Measurements from ENCODE around the gene EHMT1. TPM values are rescaled to one million over a fixed set of nuclear protein-coding genes. Genes with fewer than 3 reads are reported as not detected.

The EHMT1 gene
- total and polyA plus RNA-seq, 2 experiments from 2014 or later, result 162 to 177 TPM

DNA sequence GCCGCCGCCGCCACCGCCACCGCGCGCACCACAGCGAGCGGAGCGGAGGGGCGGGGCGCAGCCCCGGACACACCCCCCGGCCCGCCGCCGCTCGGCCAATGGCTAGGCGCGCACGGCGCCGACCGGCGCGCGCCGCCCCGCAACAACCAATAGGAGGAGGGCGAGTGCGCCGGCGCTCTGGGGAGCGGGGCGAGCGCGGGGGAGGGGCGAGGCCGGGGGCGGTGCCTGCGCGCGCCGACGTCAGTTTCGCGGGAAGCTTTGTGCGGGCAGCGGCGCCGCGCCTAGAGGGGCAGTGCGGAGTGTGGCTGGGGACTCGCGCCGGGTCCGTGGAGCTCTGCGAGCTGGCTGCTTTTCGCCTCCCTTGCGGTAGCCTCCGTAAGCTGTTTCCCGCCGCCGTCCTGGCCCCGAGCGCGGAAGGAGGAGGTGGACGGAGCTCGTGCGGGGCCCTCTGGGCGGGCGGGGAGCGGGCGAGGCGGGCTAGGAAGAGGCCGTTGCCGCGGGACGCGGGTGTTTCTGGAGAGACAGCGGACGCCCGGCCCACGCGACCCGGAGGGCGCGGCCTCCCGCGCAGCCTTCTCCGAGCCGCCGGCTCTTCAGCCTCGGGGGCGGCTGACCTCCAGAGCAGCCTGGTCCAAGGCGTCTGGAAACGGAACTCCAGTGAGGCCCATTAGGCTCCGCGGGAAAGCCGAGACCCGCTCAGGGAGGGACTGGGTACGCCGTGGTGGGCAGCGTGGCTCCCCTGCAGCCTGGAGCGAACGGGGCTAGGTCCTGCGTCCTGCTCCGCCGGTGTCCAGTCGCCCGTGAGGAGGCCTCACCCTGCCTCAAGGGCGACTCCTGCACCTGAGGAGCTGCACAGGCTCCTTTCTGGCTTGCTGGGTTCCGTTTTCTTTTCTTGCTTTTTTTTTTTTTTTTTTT lies 28.1 kb upstream of the EHMT1 start, which contains the start of gene ZMYND19:
ZMYND19 (minus strand) TSS at position 44 of the 915 bp plus-strand sequence. CDS start 249 bp downstream, outside the sequence.
- DNase-seq (ENCODE audit: low spot score) (peak; percentile 93), ATAC-seq (peak; percentile 85)
- Histone ChIP-seq H3K9me2 (ENCODE audit: insufficient read depth) (no peaks in the 10 kb centered on the region), H3F3A (replicated peaks; ENCODE audit: low read depth) (0 out of 2 replicates have a peak, but pooled peaks cover 7% of the 10 kb centered on the region), H4K20me1 (replicated peaks; ENCODE audit: insufficient read depth) (peaks cover 14% of the 10 kb centered on the region; the same call in 1 of the 2 replicates), H3K4me2 (peak within 1 kb of the TSS; percentile 91), H3K27me3 (ENCODE audit: insufficient read depth) (no peaks in the 10 kb centered on the region), H3K27ac (ENCODE audit: low read depth) (no peak within 1 kb of the TSS), H3K4me1 (ENCODE audit: insufficient read depth) (peaks cover 9% of the 10 kb centered on the region), H3K36me3 (ENCODE audit: insufficient read depth) (peaks cover 11% of the 10 kb centered on the region), H3K79me2 (replicated peaks; ENCODE audit: insufficient read depth) (peaks cover 17% of the 10 kb centered on the region), H3K4me3 (peak within 1 kb of the TSS; percentile 79), H2AFZ (peak within 1 kb of the TSS; percentile 94)
- H3K27ac Mint-ChIP-seq, result peak within 1 kb of the TSS; percentile 93
- H3K4me1 Mint-ChIP-seq, result peaks cover 5% of the 10 kb centered on the region; the same call in 2 of the 3 replicates
- H3K9me3 Mint-ChIP-seq, result peaks cover 2% of the 10 kb centered on the region; the same call in 1 of the 3 replicates
- peaks cover 33% of the 10 kb centered on the region for H3K36me3 Mint-ChIP-seq (ENCODE audit: low read depth)
- H3K27me3 Mint-ChIP-seq (ENCODE audit: insufficient read depth, low read depth, poor library complexity), result peaks cover 18% of the 10 kb centered on the region
- TF ChIP-seq, protein P1, sequence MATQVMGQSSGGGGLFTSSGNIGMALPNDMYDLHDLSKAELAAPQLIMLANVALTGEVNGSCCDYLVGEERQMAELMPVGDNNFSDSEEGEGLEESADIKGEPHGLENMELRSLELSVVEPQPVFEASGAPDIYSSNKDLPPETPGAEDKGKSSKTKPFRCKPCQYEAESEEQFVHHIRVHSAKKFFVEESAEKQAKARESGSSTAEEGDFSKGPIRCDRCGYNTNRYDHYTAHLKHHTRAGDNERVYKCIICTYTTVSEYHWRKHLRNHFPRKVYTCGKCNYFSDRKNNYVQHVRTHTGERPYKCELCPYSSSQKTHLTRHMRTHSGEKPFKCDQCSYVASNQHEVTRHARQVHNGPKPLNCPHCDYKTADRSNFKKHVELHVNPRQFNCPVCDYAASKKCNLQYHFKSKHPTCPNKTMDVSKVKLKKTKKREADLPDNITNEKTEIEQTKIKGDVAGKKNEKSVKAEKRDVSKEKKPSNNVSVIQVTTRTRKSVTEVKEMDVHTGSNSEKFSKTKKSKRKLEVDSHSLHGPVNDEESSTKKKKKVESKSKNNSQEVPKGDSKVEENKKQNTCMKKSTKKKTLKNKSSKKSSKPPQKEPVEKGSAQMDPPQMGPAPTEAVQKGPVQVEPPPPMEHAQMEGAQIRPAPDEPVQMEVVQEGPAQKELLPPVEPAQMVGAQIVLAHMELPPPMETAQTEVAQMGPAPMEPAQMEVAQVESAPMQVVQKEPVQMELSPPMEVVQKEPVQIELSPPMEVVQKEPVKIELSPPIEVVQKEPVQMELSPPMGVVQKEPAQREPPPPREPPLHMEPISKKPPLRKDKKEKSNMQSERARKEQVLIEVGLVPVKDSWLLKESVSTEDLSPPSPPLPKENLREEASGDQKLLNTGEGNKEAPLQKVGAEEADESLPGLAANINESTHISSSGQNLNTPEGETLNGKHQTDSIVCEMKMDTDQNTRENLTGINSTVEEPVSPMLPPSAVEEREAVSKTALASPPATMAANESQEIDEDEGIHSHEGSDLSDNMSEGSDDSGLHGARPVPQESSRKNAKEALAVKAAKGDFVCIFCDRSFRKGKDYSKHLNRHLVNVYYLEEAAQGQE (IDR thresholded peaks at IDR 0.05; ENCODE audit: unreplicated experiment), result no peak
- TF ChIP-seq NANOG (IDR thresholded peaks at IDR 0.05; ENCODE audit: borderline replicate concordance) (no peak), ZNF114 (CRISPR knock-in tag; IDR thresholded peaks at IDR 0.05) (no peak), POLR2AphosphoS5 (IDR thresholded peaks at IDR 0.05; ENCODE audit: low read depth) (peak; percentile 67), CREB1 (CRISPR knock-in tag; IDR thresholded peaks at IDR 0.05; ENCODE audit: low read depth) (peak; percentile 90), ZNF331 (CRISPR knock-in tag; IDR thresholded peaks at IDR 0.05; ENCODE audit: low read depth) (no peak)
- TF ChIP-seq, protein P2, sequence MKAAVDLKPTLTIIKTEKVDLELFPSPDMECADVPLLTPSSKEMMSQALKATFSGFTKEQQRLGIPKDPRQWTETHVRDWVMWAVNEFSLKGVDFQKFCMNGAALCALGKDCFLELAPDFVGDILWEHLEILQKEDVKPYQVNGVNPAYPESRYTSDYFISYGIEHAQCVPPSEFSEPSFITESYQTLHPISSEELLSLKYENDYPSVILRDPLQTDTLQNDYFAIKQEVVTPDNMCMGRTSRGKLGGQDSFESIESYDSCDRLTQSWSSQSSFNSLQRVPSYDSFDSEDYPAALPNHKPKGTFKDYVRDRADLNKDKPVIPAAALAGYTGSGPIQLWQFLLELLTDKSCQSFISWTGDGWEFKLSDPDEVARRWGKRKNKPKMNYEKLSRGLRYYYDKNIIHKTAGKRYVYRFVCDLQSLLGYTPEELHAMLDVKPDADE (IDR thresholded peaks at IDR 0.05), result no peak
- TF ChIP-seq, protein P3, sequence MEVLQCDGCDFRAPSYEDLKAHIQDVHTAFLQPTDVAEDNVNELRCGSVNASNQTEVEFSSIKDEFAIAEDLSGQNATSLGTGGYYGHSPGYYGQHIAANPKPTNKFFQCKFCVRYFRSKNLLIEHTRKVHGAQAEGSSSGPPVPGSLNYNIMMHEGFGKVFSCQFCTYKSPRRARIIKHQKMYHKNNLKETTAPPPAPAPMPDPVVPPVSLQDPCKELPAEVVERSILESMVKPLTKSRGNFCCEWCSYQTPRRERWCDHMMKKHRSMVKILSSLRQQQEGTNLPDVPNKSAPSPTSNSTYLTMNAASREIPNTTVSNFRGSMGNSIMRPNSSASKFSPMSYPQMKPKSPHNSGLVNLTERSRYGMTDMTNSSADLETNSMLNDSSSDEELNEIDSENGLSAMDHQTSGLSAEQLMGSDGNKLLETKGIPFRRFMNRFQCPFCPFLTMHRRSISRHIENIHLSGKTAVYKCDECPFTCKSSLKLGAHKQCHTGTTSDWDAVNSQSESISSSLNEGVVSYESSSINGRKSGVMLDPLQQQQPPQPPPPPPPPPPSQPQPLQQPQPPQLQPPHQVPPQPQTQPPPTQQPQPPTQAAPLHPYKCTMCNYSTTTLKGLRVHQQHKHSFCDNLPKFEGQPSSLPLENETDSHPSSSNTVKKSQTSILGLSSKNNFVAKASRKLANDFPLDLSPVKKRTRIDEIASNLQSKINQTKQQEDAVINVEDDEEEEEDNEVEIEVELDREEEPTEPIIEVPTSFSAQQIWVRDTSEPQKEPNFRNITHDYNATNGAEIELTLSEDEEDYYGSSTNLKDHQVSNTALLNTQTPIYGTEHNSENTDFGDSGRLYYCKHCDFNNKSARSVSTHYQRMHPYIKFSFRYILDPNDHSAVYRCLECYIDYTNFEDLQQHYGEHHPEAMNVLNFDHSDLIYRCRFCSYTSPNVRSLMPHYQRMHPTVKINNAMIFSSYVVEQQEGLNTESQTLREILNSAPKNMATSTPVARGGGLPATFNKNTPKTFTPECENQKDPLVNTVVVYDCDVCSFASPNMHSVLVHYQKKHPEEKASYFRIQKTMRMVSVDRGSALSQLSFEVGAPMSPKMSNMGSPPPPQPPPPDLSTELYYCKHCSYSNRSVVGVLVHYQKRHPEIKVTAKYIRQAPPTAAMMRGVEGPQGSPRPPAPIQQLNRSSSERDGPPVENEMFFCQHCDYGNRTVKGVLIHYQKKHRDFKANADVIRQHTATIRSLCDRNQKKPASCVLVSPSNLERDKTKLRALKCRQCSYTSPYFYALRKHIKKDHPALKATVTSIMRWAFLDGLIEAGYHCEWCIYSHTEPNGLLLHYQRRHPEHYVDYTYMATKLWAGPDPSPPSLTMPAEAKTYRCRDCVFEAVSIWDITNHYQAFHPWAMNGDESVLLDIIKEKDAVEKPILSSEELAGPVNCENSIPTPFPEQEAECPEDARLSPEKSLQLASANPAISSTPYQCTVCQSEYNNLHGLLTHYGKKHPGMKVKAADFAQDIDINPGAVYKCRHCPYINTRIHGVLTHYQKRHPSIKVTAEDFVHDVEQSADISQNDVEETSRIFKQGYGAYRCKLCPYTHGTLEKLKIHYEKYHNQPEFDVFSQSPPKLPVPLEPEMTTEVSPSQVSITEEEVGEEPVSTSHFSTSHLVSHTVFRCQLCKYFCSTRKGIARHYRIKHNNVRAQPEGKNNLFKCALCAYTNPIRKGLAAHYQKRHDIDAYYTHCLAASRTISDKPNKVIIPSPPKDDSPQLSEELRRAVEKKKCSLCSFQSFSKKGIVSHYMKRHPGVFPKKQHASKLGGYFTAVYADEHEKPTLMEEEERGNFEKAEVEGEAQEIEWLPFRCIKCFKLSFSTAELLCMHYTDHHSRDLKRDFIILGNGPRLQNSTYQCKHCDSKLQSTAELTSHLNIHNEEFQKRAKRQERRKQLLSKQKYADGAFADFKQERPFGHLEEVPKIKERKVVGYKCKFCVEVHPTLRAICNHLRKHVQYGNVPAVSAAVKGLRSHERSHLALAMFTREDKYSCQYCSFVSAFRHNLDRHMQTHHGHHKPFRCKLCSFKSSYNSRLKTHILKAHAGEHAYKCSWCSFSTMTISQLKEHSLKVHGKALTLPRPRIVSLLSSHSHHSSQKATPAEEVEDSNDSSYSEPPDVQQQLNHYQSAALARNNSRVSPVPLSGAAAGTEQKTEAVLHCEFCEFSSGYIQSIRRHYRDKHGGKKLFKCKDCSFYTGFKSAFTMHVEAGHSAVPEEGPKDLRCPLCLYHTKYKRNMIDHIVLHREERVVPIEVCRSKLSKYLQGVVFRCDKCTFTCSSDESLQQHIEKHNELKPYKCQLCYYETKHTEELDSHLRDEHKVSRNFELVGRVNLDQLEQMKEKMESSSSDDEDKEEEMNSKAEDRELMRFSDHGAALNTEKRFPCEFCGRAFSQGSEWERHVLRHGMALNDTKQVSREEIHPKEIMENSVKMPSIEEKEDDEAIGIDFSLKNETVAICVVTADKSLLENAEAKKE (CRISPR knock-in tag; IDR thresholded peaks at IDR 0.05), result no peak
- H3K4me3 Mint-ChIP-seq, result peak within 1 kb of the TSS; percentile 91
